Kidney (tissue), 14 donors: Measurements from ENCODE around the gene LEFTY1. TPM values are rescaled to one million over a fixed set of nuclear protein-coding genes. Genes with fewer than 3 reads are reported as not detected.

Experiments used
- DNase-seq, 5 donors: peaks; one replicate each; pipeline ENCODE4 v3.0.0-alpha.2; 2013 to 2020
- FAIRE-seq: peaks from 2 replicates; lab custom pipeline; 2012; peaks lifted over from hg19 to GRCh38; lab: Jason Lieb, UNC
- H3K27ac ChIP-seq, 2 donors: one replicate each; pipeline ENCODE4 v1.7.0; 2013; ENCODE audit warnings: low read depth in 2 of 2, low read length in 2 of 2, inconsistent platforms in 1 of 2
- H3K27me3 ChIP-seq: one replicate; pipeline ENCODE4 v1.7.1; 2013; ENCODE audit warnings: low read length, inconsistent platforms; ENCODE audit not compliant: control insufficient read depth, insufficient read depth
- H3K36me3 ChIP-seq, 3 donors: one replicate each; pipeline versions ENCODE4 v1.7.0 to v1.7.1; 2013; ENCODE audit warnings: low read length in 3 of 3, control low read depth in 1 of 3, inconsistent platforms in 1 of 3; ENCODE audit not compliant: insufficient read depth in 3 of 3, control insufficient read depth in 2 of 3
- H3K4me1 ChIP-seq, 3 donors: one replicate each; pipeline versions ENCODE4 v1.7.0 to v1.7.1; 2013; ENCODE audit warnings: low read length in 3 of 3, inconsistent platforms in 1 of 3, low read depth in 1 of 3; ENCODE audit not compliant: control insufficient read depth in 2 of 3, insufficient read depth in 2 of 3
- H3K4me3 ChIP-seq, 3 donors: one replicate each; pipeline versions ENCODE4 v1.7.0 to v1.8.1; 2013; ENCODE audit warnings: low read length in 3 of 3, control low read depth in 1 of 3, inconsistent platforms in 1 of 3
- H3K9ac ChIP-seq, 3 donors: one replicate each; pipeline versions ENCODE4 v1.7.0 to v1.7.1; 2013; ENCODE audit warnings: low read length in 3 of 3, control low read depth in 1 of 3, inconsistent platforms in 1 of 3
- H3K9me3 ChIP-seq, 3 donors: one replicate each; pipeline versions ENCODE4 v1.7.0 to v1.7.1; 2013; ENCODE audit warnings: low read length in 3 of 3, control low read depth in 1 of 3, inconsistent platforms in 1 of 3; ENCODE audit not compliant: control insufficient read depth in 2 of 3, insufficient read depth in 1 of 3
- CTCF ChIP-seq: IDR thresholded peaks from 3 replicates; pipeline ENCODE4 v1.5.1; 2012; ENCODE audit warnings: mild to moderate bottlenecking, moderate library complexity, borderline replicate concordance; ENCODE audit not compliant: insufficient read depth; ENCODE audit errors: extremely low read depth
- intact Hi-C: fragments of 100-400 bp; cut with DNase I; formaldehyde crosslinking; loops from one replicate; pipeline ENCODE4 v1.11.1; 2022
- polyA plus RNA-seq: library from polyadenylated mRNA; stranded (reverse); fragments of 350-450 nt; fragmentation: Illumina TruSeq; extraction: RNeasy Lipid Tissue Mini Kit (QIAGEN cat#74804); gene quantifications from one replicate; pipeline ENCODE4 v1.2.3, GENCODE V29; 2014; ENCODE audit warnings: low read depth, low replicate concordance; ENCODE audit not compliant: insufficient read depth
- total RNA-seq: library from RNA; stranded (reverse); fragmentation: NEBNext Ultra II Directional; extraction: Animal tissue kit (Norgen Biotek cat#: 25700); gene quantifications from one replicate; pipeline ENCODE4 v1.2.1, GENCODE V29; 2021
- donor health status: control.
- donor health status: control.
- donor health status: control.
- donor health status: control.
- donor health status: control.
- donor health status: DM: yes; HTN: yes; CAD: no.
- donor health status: Normal renal cell carcinoma (clear cell type).

Gene LEFTY1
- total and polyA plus RNA-seq, 2 donors from 2014 or later: 0.41 to 8.6 TPM

- no peaks in the 10 kb centered on the region for H3K27me3 ChIP-seq
- H3K9ac ChIP-seq: no peak overlapping the region
- FAIRE-seq (no peak), DNase-seq (peak; percentile 79 to 90 (median 84))
- no peak overlapping the region for H3K4me3 ChIP-seq
- no peak overlapping the region for H3K27ac ChIP-seq
- no peaks in the 10 kb centered on the region for H3K4me1 ChIP-seq
- peaks cover 0 to 33% (median 8%) of the 10 kb centered on the region in 3 donors for H3K36me3 ChIP-seq
- no peaks in the 10 kb centered on the region for H3K9me3 ChIP-seq
- intact Hi-C loops: no loop called here
- TF ChIP-seq CTCF: peak; percentile 67
These were observed 43.2 kb downstream of the LEFTY1 start for GRCh38 chr1:225845571-225846259.

GRCh38 chr1:225845097-225845496 is 43.8 kb downstream of the LEFTY1 start:
- H3K9me3 ChIP-seq: no peaks in the 10 kb centered on the region
- no peak overlapping the region for H3K27ac ChIP-seq
- no peaks in the 10 kb centered on the region for H3K27me3 ChIP-seq
- H3K36me3 ChIP-seq: peaks cover 0 to 33% (median 10%) of the 10 kb centered on the region in 3 donors
- peak in 1 of 5 donors; percentile 64 for DNase-seq
- no peaks in the 10 kb centered on the region for H3K4me1 ChIP-seq
- intact Hi-C loops: no loop called here
- no peak for TF ChIP-seq CTCF
- no peak overlapping the region for H3K4me3 ChIP-seq
- H3K9ac ChIP-seq: no peak overlapping the region
- no peak for FAIRE-seq

GRCh38 chr1:225844236-225845061 is 44.5 kb downstream of the LEFTY1 start:
- no peaks in the 10 kb centered on the region for H3K27me3 ChIP-seq
- FAIRE-seq (no peak), DNase-seq (peak in 1 of 5 donors; percentile 72)
- H3K27ac ChIP-seq: no peak overlapping the region
- H3K4me1 ChIP-seq: no peaks in the 10 kb centered on the region
- TF ChIP-seq CTCF: no peak
- no peak overlapping the region for H3K4me3 ChIP-seq
- H3K36me3 ChIP-seq: peaks cover 0 to 40% (median 10%) of the 10 kb centered on the region in 3 donors
- H3K9me3 ChIP-seq: no peaks in the 10 kb centered on the region
- intact Hi-C loops: no loop called here
- peak overlapping the region in 1 of 3 donors; percentile 19 for H3K9ac ChIP-seq
